Keratinocyte (primary cell): ENCODE data around the gene NAT16. TPM values are rescaled to one million over a fixed set of nuclear protein-coding genes. Genes with fewer than 3 reads are reported as not detected.

Source experiments
- DNase-seq: peaks from one replicate; pipeline ENCODE4 v3.0.0-alpha.2; 2011; ENCODE audit warnings: low read depth, missing footprints, low spot score
- FAIRE-seq: peaks from 2 replicates; lab custom pipeline; 2011; peaks lifted over from hg19 to GRCh38; lab: Jason Lieb, UNC
- H2AFZ ChIP-seq: 2 replicates; pipeline ENCODE4 v1.6.0; 2012; ENCODE audit warnings: low read length, control low read depth, inconsistent platforms; ENCODE audit not compliant: control insufficient read depth
- H3K27ac ChIP-seq: 2 replicates; pipeline ENCODE4 v1.5.1; 2011; ENCODE audit warnings: low read length; ENCODE audit not compliant: control insufficient read depth, insufficient read depth
- H3K27me3 ChIP-seq: 3 replicates; pipeline ENCODE4 v1.6.0; 2011; ENCODE audit warnings: low read length; ENCODE audit not compliant: control insufficient read depth, insufficient read depth; ENCODE audit errors: extremely low read depth
- H3K36me3 ChIP-seq, 2 experiments: 2 replicates in 1 of 2; 3 replicates in 1 of 2; pipeline ENCODE4 v1.5.1; 2011; ENCODE audit warnings: low read length in 2 of 2, mild to moderate bottlenecking in 1 of 2; ENCODE audit not compliant: control insufficient read depth in 2 of 2, insufficient read depth in 2 of 2; ENCODE audit errors: extremely low read depth in 1 of 2
- H3K4me1 ChIP-seq: 3 replicates; pipeline ENCODE4 v1.5.1; 2011; ENCODE audit warnings: low read length; ENCODE audit not compliant: control insufficient read depth, insufficient read depth; ENCODE audit errors: extremely low read depth
- H3K4me2 ChIP-seq: 3 replicates; pipeline ENCODE4 v1.6.0; 2011; ENCODE audit warnings: low read depth, low read length; ENCODE audit not compliant: control insufficient read depth, insufficient read depth; ENCODE audit errors: extremely low read depth
- H3K4me3 ChIP-seq, 3 experiments: fragments of 200-600 bp in 1 of 3; sonication (generic) in 1 of 3; 2 replicates in 2 of 3; 3 replicates in 1 of 3; pipeline ENCODE4 v1.5.1; 2011 to 2016; ENCODE audit warnings: low read length in 3 of 3, mild to moderate bottlenecking in 3 of 3, control low read depth in 2 of 3, inconsistent platforms in 1 of 3, low read depth in 1 of 3, mixed read lengths in 1 of 3, mixed run types in 1 of 3, moderate library complexity in 1 of 3; ENCODE audit not compliant: control insufficient read depth in 2 of 3, insufficient read depth in 2 of 3; ENCODE audit errors: extremely low read depth in 1 of 3
- H3K79me2 ChIP-seq: 2 replicates; pipeline ENCODE4 v1.6.0; 2012; ENCODE audit warnings: low read length; ENCODE audit not compliant: control insufficient read depth, insufficient read depth
- H3K9ac ChIP-seq: 3 replicates; pipeline ENCODE4 v1.6.0; 2011; ENCODE audit warnings: low read length; ENCODE audit not compliant: control insufficient read depth, insufficient read depth; ENCODE audit errors: extremely low read depth
- H3K9me1 ChIP-seq: 3 replicates; pipeline ENCODE4 v1.6.0; 2011; ENCODE audit warnings: low read length; ENCODE audit not compliant: control insufficient read depth, insufficient read depth; ENCODE audit errors: extremely low read depth
- H3K9me3 ChIP-seq: 2 replicates; pipeline ENCODE4 v1.5.1; 2012; ENCODE audit warnings: low read depth, low read length; ENCODE audit not compliant: control insufficient read depth
- H4K20me1 ChIP-seq: 3 replicates; pipeline ENCODE4 v1.6.0; 2011; ENCODE audit warnings: low read length; ENCODE audit not compliant: control insufficient read depth, insufficient read depth; ENCODE audit errors: extremely low read depth
- CTCF ChIP-seq, 3 experiments: IDR thresholded peaks in 1 of 3; conservative IDR thresholded peaks in 1 of 3; optimal IDR thresholded peaks in 1 of 3; 2 replicates in 2 of 3; 3 replicates in 1 of 3; pipeline versions ENCODE3 to v1.5.1; 2011; ENCODE audit warnings: low read length in 3 of 3, mild to moderate bottlenecking in 3 of 3, moderate library complexity in 2 of 3, control low read depth in 1 of 3, inconsistent platforms in 1 of 3; ENCODE audit not compliant: insufficient read depth in 2 of 3; ENCODE audit errors: extremely low read depth in 1 of 3
- EZH2 ChIP-seq: IDR thresholded peaks from one replicate; pipeline ENCODE4 v1.6.1; 2012; ENCODE audit warnings: inconsistent platforms, mild to moderate bottlenecking, low read length, moderate library complexity
- dilution Hi-C: fragments of 300-500 bp; cut with MboI; formaldehyde crosslinking; loops from one replicate; pipeline ENCODE4 v1.7.0; 2020; ENCODE audit warnings: low sequenced_read_pairs; ENCODE audit not compliant: extremely low pct_ligation_motif_present
- polyA plus RNA-seq, 5 experiments: library from polyadenylated mRNA; depleted of rRNA in 3 of 5; stranded (reverse) in 3 of 5; stranded (forward) in 1 of 5; unstranded in 1 of 5; fragments of >200 nt; gene quantifications; 1 replicate in 1 of 5; 2 replicates in 3 of 5; 3 replicates in 1 of 5; pipeline versions ENCODE4 v1.2.1 to v1.2.3, GENCODE V29; 2011 to 2012; ENCODE audit warnings: missing spikeins in 2 of 5, low read depth in 1 of 5, low replicate concordance in 1 of 5

Gene NAT16
- polyA plus RNA-seq, 1 donor (not counting 4 experiments of a cell fraction or from before 2014, with no cell fraction given) = not detected

- Histone ChIP-seq H3K9me3 (no peaks in the 10 kb centered on the region), H3K4me1 (no peaks in the 10 kb centered on the region), H4K20me1 (no peaks in the 10 kb centered on the region), H2AFZ (no peak overlapping the region), H3K4me3 (no peak overlapping the region), H3K4me2 (no peak overlapping the region), H3K27me3 (no peaks in the 10 kb centered on the region), H3K9me1 (no peaks in the 10 kb centered on the region), H3K79me2 (no peaks in the 10 kb centered on the region), H3K36me3 (peaks cover 11 to 34% of the 10 kb centered on the region in 2 experiments), H3K9ac (no peak overlapping the region), H3K27ac (no peak overlapping the region)
- dilution Hi-C loops = no loop called here
- no peak for DNase-seq
- no peak for FAIRE-seq
- TF ChIP-seq CTCF (optimal IDR thresholded peaks at IDR 0.05 in 1 of 3, IDR thresholded peaks at IDR 0.05 in 1 of 3, conservative IDR thresholded peaks at IDR 0.05 in 1 of 3; ENCODE audit: extremely low read depth in 1 of 3, insufficient read depth in 2 of 3, low read length in 3 of 3) (no peak), EZH2 (no peak)
These were observed 28.7 kb upstream of the NAT16 start for GRCh38 chr7:101208794-101209193.

- Histone ChIP-seq H3K4me3 (no peak overlapping the region), H3K79me2 (no peaks in the 10 kb centered on the region), H3K9me1 (no peaks in the 10 kb centered on the region), H3K27me3 (peaks cover 11% of the 10 kb centered on the region), H3K36me3 (peaks cover 11 to 27% of the 10 kb centered on the region in 2 experiments), H2AFZ (no peak overlapping the region), H3K9ac (no peak overlapping the region), H3K9me3 (no peaks in the 10 kb centered on the region), H3K4me1 (no peaks in the 10 kb centered on the region), H3K27ac (no peak overlapping the region), H4K20me1 (no peaks in the 10 kb centered on the region), H3K4me2 (no peak overlapping the region)
- no peak for DNase-seq
- TF ChIP-seq EZH2 = no peak
- TF ChIP-seq CTCF (optimal IDR thresholded peaks at IDR 0.05 in 1 of 3, IDR thresholded peaks at IDR 0.05 in 1 of 3, conservative IDR thresholded peaks at IDR 0.05 in 1 of 3; ENCODE audit: extremely low read depth in 1 of 3, insufficient read depth in 2 of 3, low read length in 3 of 3) = no peak
- no peak for FAIRE-seq
- dilution Hi-C loops = no loop called here
These were observed 27.4 kb upstream of the NAT16 start for GRCh38 chr7:101207459-101207858.
